H1 (cell line): ENCODE data around the gene ASPHD2. TPM values are rescaled to one million over a fixed set of nuclear protein-coding genes. Genes with fewer than 3 reads are reported as not detected.

Source experiments
- CTCF ChIA-PET: fragments of 300-600 bp; sonication (Branson Sonifier 250); formaldehyde crosslinking; loops from one replicate; lab custom pipeline; 2021; ENCODE audit not compliant: partially characterized antibody; lab: Charles Lee
- POLR2A ChIA-PET: fragments of 300-600 bp; sonication (Branson Sonifier 250); formaldehyde crosslinking; loops from one replicate; lab custom pipeline; 2021; ENCODE audit warnings: inconsistent platforms; ENCODE audit not compliant: partially characterized antibody; lab: Charles Lee
- DNase-seq, 2 experiments: peaks; one replicate each; pipeline versions ENCODE4 v3.0.0 to v3.0.0-alpha.2; 2010 to 2022; ENCODE audit warnings: low spot score in 2 of 2, low read depth in 1 of 2, mixed read lengths in 1 of 2
- FAIRE-seq: peaks from 2 replicates; lab custom pipeline; 2011; peaks lifted over from hg19 to GRCh38; lab: Jason Lieb, UNC
- H2AFZ ChIP-seq: 2 replicates; pipeline ENCODE4 v1.8.1; 2012; ENCODE audit warnings: low read length, inconsistent platforms
- H2AK5ac ChIP-seq: 2 replicates; pipeline ENCODE4 v1.6.1; 2013; ENCODE audit warnings: low read depth, low read length
- H2BK120ac ChIP-seq: replicated peaks from 2 replicates; pipeline ENCODE3; 2013; ENCODE audit warnings: low read depth, low read length, inconsistent platforms
- H2BK12ac ChIP-seq: 2 replicates; pipeline ENCODE4 v1.6.1; 2013; ENCODE audit warnings: low read depth, low read length
- H2BK15ac ChIP-seq: 2 replicates; pipeline ENCODE4 v1.6.1; 2013; ENCODE audit warnings: low read length
- H2BK20ac ChIP-seq: 2 replicates; pipeline ENCODE4 v1.6.1; 2013; ENCODE audit warnings: low read length
- H2BK5ac ChIP-seq: 2 replicates; pipeline ENCODE4 v1.6.1; 2013; ENCODE audit warnings: low read depth, low read length
- H3K14ac ChIP-seq: 2 replicates; pipeline ENCODE4 v1.6.1; 2013; ENCODE audit warnings: inconsistent platforms; ENCODE audit not compliant: insufficient read length
- H3K18ac ChIP-seq: 2 replicates; pipeline ENCODE4 v1.6.1; 2013; ENCODE audit warnings: low read length; ENCODE audit errors: extremely low read depth
- H3K23ac ChIP-seq: 2 replicates; pipeline ENCODE4 v1.6.1; 2013; ENCODE audit warnings: inconsistent platforms; ENCODE audit not compliant: insufficient read length
- H3K23me2 ChIP-seq: 2 replicates; pipeline ENCODE4 v1.6.1; 2013; ENCODE audit warnings: low read depth, low read length
- H3K27ac ChIP-seq: 2 replicates; pipeline ENCODE4 v1.6.1; 2011; ENCODE audit warnings: low read depth, low read length, inconsistent platforms
- H3K27me3 ChIP-seq, 4 experiments: replicated peaks in 1 of 4; 1 replicate in 1 of 4; 2 replicates in 3 of 4; pipeline versions ENCODE4 v1.6.1 to v1.8.1; 2011 to 2013; ENCODE audit warnings: low read length in 3 of 4, mild to moderate bottlenecking in 3 of 4, inconsistent platforms in 2 of 4, mixed read lengths in 2 of 4, moderate library complexity in 1 of 4; ENCODE audit not compliant: control insufficient read depth in 3 of 4, insufficient read depth in 3 of 4; ENCODE audit errors: extremely low read depth in 1 of 4
- H3K36me3 ChIP-seq, 4 experiments: 2 replicates each; pipeline versions ENCODE4 v1.6.1 to v1.8.1; 2011 to 2013; ENCODE audit warnings: mild to moderate bottlenecking in 4 of 4, low read length in 3 of 4, moderate library complexity in 2 of 4, control low read depth in 1 of 4, inconsistent platforms in 1 of 4; ENCODE audit not compliant: insufficient read depth in 4 of 4, control insufficient read depth in 2 of 4
- H3K4ac ChIP-seq: replicated peaks from 2 replicates; pipeline ENCODE3; 2013; ENCODE audit warnings: low read length, low read depth, mixed read lengths, inconsistent platforms; ENCODE audit not compliant: insufficient read length
- H3K4me1 ChIP-seq, 4 experiments: replicated peaks in 1 of 4; 1 replicate in 1 of 4; 2 replicates in 3 of 4; pipeline versions ENCODE4 v1.6.1 to v1.8.1; 2011 to 2013; ENCODE audit warnings: low read length in 3 of 4, inconsistent platforms in 2 of 4, mixed read lengths in 1 of 4; ENCODE audit not compliant: insufficient read depth in 4 of 4, control insufficient read depth in 3 of 4
- H3K4me2 ChIP-seq, 2 experiments: 2 replicates each; pipeline versions ENCODE4 v1.6.1 to v1.8.1; 2011 to 2013; ENCODE audit warnings: low read depth in 2 of 2, low read length in 2 of 2, control low read depth in 1 of 2, inconsistent platforms in 1 of 2, mild to moderate bottlenecking in 1 of 2; ENCODE audit not compliant: insufficient read depth in 1 of 2
- H3K4me3 ChIP-seq, 4 experiments: fragments of 200-600, 300-600 bp in 1 of 4; sonication (generic), shearing (Covaris generic), sonication (Bioruptor Twin) in 1 of 4; 2 replicates each; pipeline versions ENCODE4 v1.5.1 to v1.8.1; 2011 to 2016; ENCODE audit warnings: low read length in 4 of 4, low read depth in 3 of 4, control low read depth in 2 of 4, inconsistent platforms in 2 of 4, mild to moderate bottlenecking in 2 of 4, mixed read lengths in 1 of 4, moderate library complexity in 1 of 4; ENCODE audit not compliant: insufficient read depth in 2 of 4; ENCODE audit errors: extremely low read depth in 1 of 4
- H3K56ac ChIP-seq: replicated peaks from 2 replicates; pipeline ENCODE3; 2013; ENCODE audit warnings: low read depth, mild to moderate bottlenecking, mixed read lengths, low read length, inconsistent platforms; ENCODE audit not compliant: insufficient read length
- H3K79me1 ChIP-seq: 2 replicates; pipeline ENCODE4 v1.6.1; 2013; ENCODE audit warnings: low read depth, low read length, control low read depth
- H3K79me2 ChIP-seq, 2 experiments: 2 replicates each; pipeline versions ENCODE4 v1.6.1 to v1.8.1; 2012 to 2013; ENCODE audit warnings: low read length in 2 of 2, mild to moderate bottlenecking in 2 of 2, inconsistent platforms in 1 of 2; ENCODE audit not compliant: insufficient read depth in 2 of 2, control insufficient read depth in 1 of 2
- H3K9ac ChIP-seq, 4 experiments: replicated peaks in 1 of 4; 1 replicate in 1 of 4; 2 replicates in 3 of 4; pipeline versions ENCODE4 v1.6.1 to v1.8.1; 2011 to 2013; ENCODE audit warnings: low read depth in 3 of 4, low read length in 3 of 4, control low read depth in 2 of 4, mild to moderate bottlenecking in 2 of 4, moderate library complexity in 2 of 4, inconsistent platforms in 1 of 4; ENCODE audit errors: extremely low read depth in 1 of 4
- H3K9me3 ChIP-seq, 2 experiments: 2 replicates each; pipeline versions ENCODE4 v1.6.1 to v1.8.1; 2012 to 2013; ENCODE audit warnings: mild to moderate bottlenecking in 2 of 2, moderate library complexity in 2 of 2, control low read depth in 1 of 2, inconsistent platforms in 1 of 2, low read depth in 1 of 2, low read length in 1 of 2, mixed read lengths in 1 of 2; ENCODE audit not compliant: insufficient read depth in 2 of 2
- H4K20me1 ChIP-seq, 2 experiments: replicated peaks in 1 of 2; 2 replicates each; pipeline versions ENCODE3 to v1.8.1; 2011 to 2013; ENCODE audit warnings: inconsistent platforms in 2 of 2, low read length in 2 of 2, mild to moderate bottlenecking in 1 of 2; ENCODE audit not compliant: insufficient read depth in 2 of 2, control insufficient read depth in 1 of 2
- H4K5ac ChIP-seq: 2 replicates; pipeline ENCODE4 v1.6.1; 2013; ENCODE audit warnings: low read length, low read depth, mixed read lengths, inconsistent platforms; ENCODE audit not compliant: insufficient read length
- H4K8ac ChIP-seq: 2 replicates; pipeline ENCODE4 v1.8.0; 2013; ENCODE audit warnings: mild to moderate bottlenecking, moderate library complexity, low read length, inconsistent platforms; ENCODE audit not compliant: insufficient read depth; ENCODE audit errors: extremely low read depth
- H4K91ac ChIP-seq: replicated peaks from 2 replicates; pipeline ENCODE3; 2013; ENCODE audit warnings: low read length, mixed read lengths, inconsistent platforms; ENCODE audit not compliant: insufficient read length
- RAD21 ChIP-seq, 2 experiments: IDR thresholded peaks in 1 of 2; conservative IDR thresholded peaks in 1 of 2; 2 replicates each; pipeline ENCODE4 v1.6.1; 2011; ENCODE audit warnings: low read depth in 2 of 2, low read length in 2 of 2, improper control_type of control experiment in 1 of 2, inconsistent platforms in 1 of 2, mild to moderate bottlenecking in 1 of 2, moderate library complexity in 1 of 2
- RNF2 ChIP-seq: fragments of 200-900, 300-1000 bp; sonication (generic); IDR thresholded peaks from 2 replicates; pipeline ENCODE4 v1.7.1; 2016; ENCODE audit warnings: borderline replicate concordance, low read depth, mild to moderate bottlenecking, antibody characterized with exemption, low read length; ENCODE audit not compliant: poor library complexity, severe bottlenecking; ENCODE audit errors: missing control alignments
- TAF7 ChIP-seq: optimal IDR thresholded peaks from 2 replicates; pipeline ENCODE3; 2011; ENCODE audit warnings: low read depth, mild to moderate bottlenecking, inconsistent platforms, low read length, moderate library complexity, borderline replicate concordance
- WGBS, 2 experiments: shearing (Covaris generic) in 1 of 2; methylation state at CpG; one replicate each; pipeline versions ENCODE4 v1.1.6 to v1.1.7; 2013 to 2015; ENCODE audit warnings: low lambda C conversion rate in 2 of 2, mixed read lengths in 2 of 2, inconsistent platforms in 1 of 2, low coverage in 1 of 2, missing lambda C conversion rate in 1 of 2; ENCODE audit not compliant: insufficient replicate concordance in 2 of 2, insufficient coverage in 1 of 2, insufficient read length in 1 of 2; ENCODE audit errors: extremely low coverage in 1 of 2, missing lambda C conversion rate in 1 of 2; 5-methylcytosine and 5-hydroxymethylcytosine counted together
- polyA plus RNA-seq, 7 experiments: library from polyadenylated mRNA; depleted of rRNA in 3 of 7; stranded (reverse) in 5 of 7; unstranded in 2 of 7; fragments of >200 nt in 5 of 7; fragments of 200-250 nt in 2 of 7; gene quantifications; 1 replicate in 5 of 7; 2 replicates in 1 of 7; 4 replicates in 1 of 7; pipeline versions ENCODE4 v1.2.1 to v1.2.3, GENCODE V29; 2011 to 2013; ENCODE audit warnings: missing spikeins in 2 of 7, mixed read lengths in 2 of 7
- total RNA-seq: library from RNA; stranded (reverse); fragmentation: NEBNext Ultra II Directional; extraction: Animal tissue kit (Norgen Biotek cat#: 25700); gene quantifications from 2 replicates; pipeline ENCODE4 v1.2.1, GENCODE V29; 2021

ASPHD2 gene
- total and polyA plus RNA-seq, 2 of the 8 experiments (the other 6 are each of a cell fraction or from before 2014, with no cell fraction given): 7.2 to 11.0 TPM

- H3K9ac ChIP-seq: peak overlapping the region in 1 of 4 experiments; percentile 8; a peak in 1 of 7 replicates
- FAIRE-seq: no peak
- CTCF ChIA-PET: interaction anchor here (1.0 to 1.5 kb wide), 3 partner anchors 17 to 184 kb away, joined by 3 to 6 read pairs (median 4); no protein-coding TSS in a partner anchor
- TF ChIP-seq RAD21 (IDR thresholded peaks at IDR 0.05 in 1 of 2, conservative IDR thresholded peaks at IDR 0.05 in 1 of 2; ENCODE audit: low read depth in 2 of 2, low read length in 2 of 2) (no peak), RNF2 (no peak), TAF7 (no peak)
- TF ChIP-seq, all 59 proteins: peak for 0
- Histone ChIP-seq H2BK5ac (no peak overlapping the region), H3K4ac (no peak overlapping the region), H3K23ac (no peak overlapping the region), H3K36me3 (peaks cover 9 to 24% (median 24%) of the 10 kb centered on the region in 4 experiments), H3K4me2 (peak overlapping the region; percentile 79 to 96), H4K8ac (no peak overlapping the region), H3K14ac (no peak overlapping the region), H4K91ac (no peak overlapping the region), H3K79me2 (peaks cover 12 to 51% of the 10 kb centered on the region in 2 experiments), H4K20me1 (peaks cover 2% of the 10 kb centered on the region in 2 experiments), H2BK120ac (no peak overlapping the region), H3K18ac (no peak overlapping the region), H3K4me3 (peak overlapping the region in 2 of 4 experiments; percentile 89 to 90; a peak in 4 of 8 replicates), H4K5ac (no peak overlapping the region), H3K56ac (no peak overlapping the region), H2BK15ac (no peak overlapping the region), H3K27me3 (no peaks in the 10 kb centered on the region; a peak in 1 of 7 replicates), H2BK12ac (no peak overlapping the region), H2BK20ac (no peak overlapping the region), H2AFZ (no peak overlapping the region), H3K27ac (no peak overlapping the region), H3K79me1 (peaks cover 6% of the 10 kb centered on the region; the same call in 1 of the 2 replicates), H3K4me1 (peaks cover 0 to 14% (median 6%) of the 10 kb centered on the region in 4 experiments; a peak in 5 of 7 replicates), H3K9me3 (no peaks in the 10 kb centered on the region), H3K23me2 (peaks cover 11% of the 10 kb centered on the region), H2AK5ac (no peak overlapping the region)
- POLR2A ChIA-PET: interaction anchor here (0.9 to 3.3 kb wide), 9 partner anchors 10 to 176 kb away, joined by 3 to 27 read pairs (median 9); partner anchors contain the start of gene TFIP11
- no peak for DNase-seq
- WGBS, 2 experiments: 88% methylated on average over 7 of the region's 7 CpGs; no CpG with 5 or more reads in 1 of the 2 experiments
Measured at GRCh38 chr22:26485013-26485412, 56.0 kb downstream of the ASPHD2 start.
